ENCODE results near the gene PRICKLE1.

PRICKLE1 gene

DNA sequence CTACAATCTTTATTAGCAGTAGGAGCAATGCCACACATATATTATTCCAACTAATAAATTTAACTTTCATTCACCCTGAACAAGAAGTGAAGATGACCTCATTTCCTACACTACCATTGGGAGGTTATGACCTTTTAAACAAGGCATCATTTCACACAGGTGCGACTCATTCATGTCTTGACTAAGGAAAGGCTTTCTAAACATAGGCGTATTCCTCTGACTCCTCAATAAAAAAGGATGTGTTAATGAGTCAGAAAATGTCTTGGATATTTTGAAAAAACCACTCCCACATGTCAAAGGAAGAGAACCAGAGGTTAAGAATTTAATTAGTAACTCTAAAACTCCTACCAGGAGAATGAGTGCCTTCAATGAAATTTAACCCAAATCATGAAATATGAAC is 115.2 kb downstream of the PRICKLE1 start:
- no peak overlapping the region for H3K4me3 ChIP-seq (ENCODE audit: low read depth, low read length)
- TF ChIP-seq, protein P1, sequence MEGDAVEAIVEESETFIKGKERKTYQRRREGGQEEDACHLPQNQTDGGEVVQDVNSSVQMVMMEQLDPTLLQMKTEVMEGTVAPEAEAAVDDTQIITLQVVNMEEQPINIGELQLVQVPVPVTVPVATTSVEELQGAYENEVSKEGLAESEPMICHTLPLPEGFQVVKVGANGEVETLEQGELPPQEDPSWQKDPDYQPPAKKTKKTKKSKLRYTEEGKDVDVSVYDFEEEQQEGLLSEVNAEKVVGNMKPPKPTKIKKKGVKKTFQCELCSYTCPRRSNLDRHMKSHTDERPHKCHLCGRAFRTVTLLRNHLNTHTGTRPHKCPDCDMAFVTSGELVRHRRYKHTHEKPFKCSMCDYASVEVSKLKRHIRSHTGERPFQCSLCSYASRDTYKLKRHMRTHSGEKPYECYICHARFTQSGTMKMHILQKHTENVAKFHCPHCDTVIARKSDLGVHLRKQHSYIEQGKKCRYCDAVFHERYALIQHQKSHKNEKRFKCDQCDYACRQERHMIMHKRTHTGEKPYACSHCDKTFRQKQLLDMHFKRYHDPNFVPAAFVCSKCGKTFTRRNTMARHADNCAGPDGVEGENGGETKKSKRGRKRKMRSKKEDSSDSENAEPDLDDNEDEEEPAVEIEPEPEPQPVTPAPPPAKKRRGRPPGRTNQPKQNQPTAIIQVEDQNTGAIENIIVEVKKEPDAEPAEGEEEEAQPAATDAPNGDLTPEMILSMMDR (IDR thresholded peaks at IDR 0.05; ENCODE audit: borderline replicate concordance, insufficient read depth, low read depth, low read length) = no peak

DNA sequence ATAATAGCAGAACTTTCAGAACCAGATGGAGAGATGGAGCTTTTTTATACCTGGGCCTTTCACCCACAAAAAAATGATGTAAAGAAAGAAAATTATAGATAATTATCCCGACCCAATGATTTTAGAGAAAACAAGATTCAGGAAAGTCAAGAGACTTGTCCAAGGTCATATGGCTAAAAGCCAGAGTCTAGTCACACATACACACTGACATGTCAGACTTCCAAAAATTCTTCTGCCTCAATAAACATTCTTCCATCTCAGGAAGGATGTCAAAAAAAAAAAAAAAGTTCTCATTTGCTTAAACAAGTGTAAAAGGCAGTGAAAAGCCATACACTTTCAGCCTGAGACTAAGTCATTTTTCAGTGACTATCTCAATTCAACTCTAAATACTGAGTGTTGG is 116.0 kb downstream of the PRICKLE1 start:
- no peak overlapping the region for H3K4me3 ChIP-seq (ENCODE audit: low read depth, low read length)
- TF ChIP-seq, protein P1 (IDR thresholded peaks at IDR 0.05; ENCODE audit: borderline replicate concordance, insufficient read depth, low read depth, low read length) = no peak

DNA sequence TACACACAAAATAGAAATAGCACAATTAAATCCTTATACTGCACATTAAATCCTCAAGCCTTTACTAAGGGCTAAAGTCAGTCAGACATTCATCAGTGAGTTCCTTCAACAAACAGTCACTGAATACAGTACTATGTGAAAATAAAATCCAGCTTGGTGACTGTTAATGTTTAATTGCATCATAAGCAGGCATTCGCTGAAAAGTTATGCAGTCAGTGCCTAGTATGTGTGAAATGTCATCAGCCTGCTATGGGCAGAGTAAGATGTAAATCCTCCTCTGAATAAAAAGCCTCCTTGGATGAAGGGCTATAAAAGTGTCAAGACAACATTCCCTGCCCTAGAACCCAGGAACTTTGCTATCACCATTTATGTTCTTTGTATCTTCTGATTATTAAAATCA is 116.4 kb downstream of the PRICKLE1 start:
- TF ChIP-seq, protein P1 (IDR thresholded peaks at IDR 0.05; ENCODE audit: borderline replicate concordance, insufficient read depth, low read depth, low read length) = no peak
- H3K4me3 ChIP-seq (ENCODE audit: low read depth, low read length) = no peak overlapping the region

DNA sequence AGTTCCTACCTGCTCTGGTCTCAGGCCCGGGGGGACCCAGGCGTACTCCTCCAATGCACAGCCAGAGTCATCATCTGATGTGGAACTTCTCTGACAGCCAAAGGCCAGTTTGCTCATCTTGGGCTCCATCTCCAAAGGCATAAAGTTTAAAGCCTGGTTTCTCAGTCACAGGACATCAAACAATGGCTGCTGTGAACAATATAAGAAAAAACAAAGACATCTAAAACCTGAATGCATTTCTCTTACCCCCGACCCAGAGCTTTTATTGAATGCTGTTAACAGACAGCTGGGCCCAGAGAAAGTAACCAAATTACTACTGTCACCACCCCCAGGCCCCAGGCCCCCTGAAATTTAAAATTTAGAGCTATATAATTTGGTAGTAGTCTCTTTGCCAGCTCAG is 117.2 kb downstream of the PRICKLE1 start:
- TF ChIP-seq, protein P1 (IDR thresholded peaks at IDR 0.05; ENCODE audit: borderline replicate concordance, insufficient read depth, low read depth, low read length) = no peak
- H3K4me3 ChIP-seq (ENCODE audit: low read depth, low read length) = no peak overlapping the region

DNA sequence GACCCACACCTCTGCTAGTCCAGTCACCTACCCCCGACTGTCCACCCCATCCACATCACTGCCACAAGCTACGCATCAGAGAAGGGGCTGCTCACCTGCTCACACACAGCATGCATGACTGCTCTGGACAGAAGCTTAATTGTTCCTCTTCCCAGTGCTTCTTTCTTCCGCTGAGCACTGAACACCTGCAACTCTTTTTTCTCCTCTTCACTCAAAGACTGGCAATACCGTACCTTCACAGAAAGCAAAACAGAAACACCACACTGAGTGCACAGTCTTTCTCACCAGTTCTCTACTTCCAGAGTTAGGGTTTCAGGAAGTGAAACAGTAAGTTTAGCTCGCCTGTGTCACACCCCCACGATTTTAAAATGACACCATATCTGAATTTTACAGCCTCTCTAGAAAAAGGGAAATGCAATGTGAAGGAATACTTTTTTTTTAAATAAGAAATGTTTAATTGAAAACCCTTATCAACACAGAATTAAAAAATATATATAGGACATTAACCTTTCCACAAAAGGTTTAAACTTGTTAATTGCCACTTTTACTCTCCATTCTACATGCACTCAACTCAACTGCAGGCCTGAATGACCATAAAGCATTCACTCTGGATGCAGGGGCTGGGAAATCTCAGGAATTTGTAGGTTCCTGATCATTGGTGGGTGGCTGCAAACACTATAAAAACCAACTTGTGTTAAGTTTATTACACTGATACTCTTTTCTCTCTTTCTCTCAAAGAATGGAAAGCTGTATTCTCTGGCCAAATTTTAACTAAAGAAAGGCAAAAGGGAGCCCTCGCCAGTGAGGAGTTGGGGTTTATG is 120.0 kb downstream of the PRICKLE1 start:
- peak overlapping the region; percentile 15 for H3K4me3 ChIP-seq (ENCODE audit: low read depth, low read length)
- TF ChIP-seq, protein P1 (IDR thresholded peaks at IDR 0.05; ENCODE audit: borderline replicate concordance, insufficient read depth, low read depth, low read length) = no peak

DNA sequence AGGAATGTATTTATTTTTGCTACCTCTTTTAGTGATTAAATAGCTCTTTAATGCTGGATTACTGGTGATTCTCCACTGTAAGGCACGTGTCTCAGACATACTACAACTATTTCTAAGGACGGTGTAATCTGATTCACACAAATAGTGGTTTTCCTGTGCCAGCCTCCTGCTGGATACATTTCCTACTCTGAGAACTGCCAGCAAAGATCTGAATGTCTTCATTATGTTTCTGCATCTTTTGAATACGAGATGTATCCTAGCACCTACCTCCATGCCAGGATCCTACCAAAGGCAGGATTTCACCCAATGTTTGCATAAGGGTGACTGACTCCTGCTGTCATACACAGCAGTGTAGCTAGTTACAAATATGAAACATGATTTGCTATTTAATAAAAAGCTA is 120.6 kb downstream of the PRICKLE1 start:
- TF ChIP-seq, protein P1 (IDR thresholded peaks at IDR 0.05; ENCODE audit: borderline replicate concordance, insufficient read depth, low read depth, low read length) = no peak
- peak overlapping the region; percentile 15 for H3K4me3 ChIP-seq (ENCODE audit: low read depth, low read length)

DNA sequence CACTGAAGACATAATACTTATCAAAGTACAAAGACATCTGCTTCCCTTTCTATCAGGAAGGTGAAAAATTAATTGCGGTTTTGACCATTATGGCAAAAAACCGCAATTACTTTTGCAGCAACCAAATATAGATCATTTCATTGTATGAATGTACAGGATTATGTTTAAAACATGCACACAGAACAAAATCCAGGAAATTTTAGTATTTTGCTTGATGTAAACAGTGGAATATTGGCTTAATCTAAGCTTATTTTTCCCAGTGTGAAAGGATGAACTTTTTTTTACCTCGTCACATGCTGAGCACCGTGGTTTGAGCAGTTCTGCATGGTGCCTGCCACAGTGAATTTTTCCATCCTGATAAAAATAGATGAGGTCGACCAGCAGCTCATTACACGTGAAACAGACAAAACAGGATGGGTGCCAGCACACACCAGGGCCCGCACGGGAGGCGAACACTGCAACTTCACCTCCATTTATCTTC is 121.2 kb downstream of the PRICKLE1 start:
- no peak overlapping the region for H3K4me3 ChIP-seq (ENCODE audit: low read depth, low read length)
- TF ChIP-seq, protein P1 (IDR thresholded peaks at IDR 0.05; ENCODE audit: borderline replicate concordance, insufficient read depth, low read depth, low read length) = no peak

Measured in GM12875 (cell line).